RKO (cell line): ENCODE data around the gene CASD1.
A peak's percentile ranks its signal among the peaks of the same experiment; 100 is the strongest.

Experiments
- DNase-seq: peaks from one replicate; pipeline ENCODE4 v3.0.0-alpha.2; 2016; ENCODE audit warnings: low spot score

Gene CASD1

GRCh38 chr7:94509264-94509886, at the start of gene CASD1:
TSS of gene CASD1 (plus strand) at chr7:94509809. CDS start at chr7:94510085, 276 bp downstream.
- DNase-seq, result peak; percentile 65

GRCh38 chr7:94466516-94466915, 43.1 kb upstream of the CASD1 start:
- DNase-seq, result no peak

GRCh38 chr7:94471604-94472003, 38.0 kb upstream of the CASD1 start:
- DNase-seq, result no peak

DNA sequence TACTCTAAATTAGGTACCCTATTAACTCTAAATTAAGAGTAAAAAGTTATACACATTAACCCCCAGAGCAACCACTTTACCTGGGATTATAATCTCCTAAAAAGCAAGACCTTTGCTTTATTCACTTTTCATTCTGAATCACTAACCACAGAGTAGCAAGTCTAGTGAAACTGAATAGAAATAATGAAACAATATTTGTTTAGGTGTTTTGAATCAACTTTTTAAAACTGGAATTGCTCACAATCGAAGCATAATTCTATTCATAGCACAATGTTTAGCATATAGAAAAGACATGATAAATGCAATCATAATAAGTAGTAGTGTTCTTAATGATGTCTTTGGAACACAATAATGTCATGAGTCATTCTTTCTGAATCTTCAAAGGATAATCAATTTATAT, 37.0 kb upstream of the CASD1 start:
- DNase-seq, result no peak

- DNase-seq, result no peak
Observed at GRCh38 chr7:94476251-94476840, 33.3 kb upstream of the CASD1 start.

- no peak for DNase-seq
Observed at GRCh38 chr7:94477878-94478277, 31.7 kb upstream of the CASD1 start.

DNA sequence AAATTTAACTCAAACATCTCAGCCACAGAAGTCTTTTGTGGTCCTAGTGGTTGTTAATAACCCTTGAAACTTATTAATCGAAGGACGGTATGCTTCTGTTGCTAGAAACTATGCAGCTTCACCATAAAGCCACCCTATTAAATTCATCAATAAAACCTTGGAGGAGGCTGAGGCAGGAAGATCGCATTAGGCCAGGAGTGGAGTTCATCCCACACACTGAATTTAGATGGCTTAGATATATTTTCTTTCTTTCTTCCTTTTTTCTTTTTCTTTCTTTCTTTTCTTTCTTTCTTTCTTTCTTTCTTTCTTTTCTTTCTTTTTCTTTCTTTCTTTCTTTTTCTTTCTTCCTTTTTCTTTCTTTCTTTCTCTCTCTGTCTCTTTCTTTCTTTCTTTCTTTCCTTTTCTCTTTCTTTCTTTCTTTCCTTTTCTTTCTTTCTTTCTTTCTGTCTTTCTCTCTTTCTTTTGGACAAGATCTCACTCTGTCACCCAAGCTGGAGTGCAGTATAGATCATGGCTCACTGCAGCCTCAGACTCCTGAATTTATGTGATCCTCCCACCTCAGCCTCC, 30.9 kb upstream of the CASD1 start:
- no peak for DNase-seq

GRCh38 chr7:94481279-94481678, 28.3 kb upstream of the CASD1 start:
- DNase-seq, result no peak

GRCh38 chr7:94482796-94483195, 26.8 kb upstream of the CASD1 start:
- DNase-seq, result no peak

DNA sequence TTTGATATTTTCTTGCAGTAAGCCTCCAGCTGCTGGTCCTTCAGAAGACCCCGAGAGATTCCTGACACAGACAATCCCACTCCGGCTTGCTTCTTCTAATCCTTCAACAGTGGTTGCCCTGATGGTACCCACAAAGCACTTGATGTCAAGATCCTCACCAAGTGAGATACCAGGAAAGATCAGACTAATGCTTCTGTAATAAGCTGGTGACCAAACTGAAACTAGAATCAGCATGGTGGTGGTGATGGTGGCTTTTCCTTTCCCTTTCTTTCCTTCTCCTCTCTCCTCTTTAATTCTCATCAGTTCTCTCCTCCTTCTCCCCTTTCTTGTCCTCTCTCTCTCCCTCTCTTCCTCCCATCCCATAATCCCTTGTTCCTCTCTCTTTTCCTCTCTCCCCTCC, 25.8 kb upstream of the CASD1 start:
- DNase-seq, result no peak

GRCh38 chr7:94486216-94486615, 23.4 kb upstream of the CASD1 start:
- DNase-seq, result no peak

- no peak for DNase-seq
Observed at GRCh38 chr7:94491410-94491809, 18.2 kb upstream of the CASD1 start.

DNA sequence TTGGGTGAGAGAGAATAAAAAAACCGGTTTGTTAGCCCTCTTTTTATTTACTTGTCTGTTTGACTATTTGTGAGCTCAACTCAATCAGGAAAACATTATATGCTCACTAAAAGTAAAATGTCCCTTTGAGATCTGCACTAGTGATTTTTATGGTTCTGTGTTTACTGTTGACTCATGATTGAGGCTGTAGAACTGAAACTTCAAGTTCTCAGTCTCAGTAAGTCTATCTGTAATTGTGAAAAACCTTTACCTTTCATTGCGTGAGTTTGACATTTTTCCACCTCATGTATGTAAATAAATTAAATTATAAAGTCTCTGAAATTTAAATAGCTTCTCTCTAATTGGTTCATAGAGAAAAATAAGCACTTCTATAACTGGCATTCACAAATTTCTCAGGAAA, 17.0 kb upstream of the CASD1 start:
- DNase-seq, result no peak

- no peak for DNase-seq
Observed at GRCh38 chr7:94497874-94498670, 11.5 kb upstream of the CASD1 start.

GRCh38 chr7:94498918-94499317, 10.7 kb upstream of the CASD1 start:
- no peak for DNase-seq

DNA sequence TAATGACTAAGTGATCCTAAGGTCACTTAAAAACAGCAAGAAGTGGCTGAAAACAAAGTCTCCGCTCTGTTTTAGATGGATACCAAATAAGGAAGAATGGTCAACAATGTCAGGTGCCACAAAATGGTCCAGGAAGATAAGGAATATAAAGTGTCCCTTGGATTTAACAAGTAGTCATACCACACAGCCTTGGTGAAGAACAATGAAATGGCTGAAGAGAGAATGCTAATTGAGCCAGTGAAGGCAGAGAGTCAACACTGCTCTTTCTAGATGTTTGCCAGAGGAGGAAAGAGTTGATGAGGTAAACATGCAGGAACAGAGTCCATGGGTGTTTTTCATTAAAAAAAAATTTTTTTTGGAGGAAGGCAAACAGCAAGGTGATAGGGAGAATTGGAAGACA, 2.1 kb upstream of the CASD1 start:
- no peak for DNase-seq

GRCh38 chr7:94507962-94508361, 1.6 kb upstream of the CASD1 start:
- DNase-seq, result no peak

- peak; percentile 75 for DNase-seq
Observed at GRCh38 chr7:94509887-94510581, 425 bp downstream of the CASD1 start.

DNA sequence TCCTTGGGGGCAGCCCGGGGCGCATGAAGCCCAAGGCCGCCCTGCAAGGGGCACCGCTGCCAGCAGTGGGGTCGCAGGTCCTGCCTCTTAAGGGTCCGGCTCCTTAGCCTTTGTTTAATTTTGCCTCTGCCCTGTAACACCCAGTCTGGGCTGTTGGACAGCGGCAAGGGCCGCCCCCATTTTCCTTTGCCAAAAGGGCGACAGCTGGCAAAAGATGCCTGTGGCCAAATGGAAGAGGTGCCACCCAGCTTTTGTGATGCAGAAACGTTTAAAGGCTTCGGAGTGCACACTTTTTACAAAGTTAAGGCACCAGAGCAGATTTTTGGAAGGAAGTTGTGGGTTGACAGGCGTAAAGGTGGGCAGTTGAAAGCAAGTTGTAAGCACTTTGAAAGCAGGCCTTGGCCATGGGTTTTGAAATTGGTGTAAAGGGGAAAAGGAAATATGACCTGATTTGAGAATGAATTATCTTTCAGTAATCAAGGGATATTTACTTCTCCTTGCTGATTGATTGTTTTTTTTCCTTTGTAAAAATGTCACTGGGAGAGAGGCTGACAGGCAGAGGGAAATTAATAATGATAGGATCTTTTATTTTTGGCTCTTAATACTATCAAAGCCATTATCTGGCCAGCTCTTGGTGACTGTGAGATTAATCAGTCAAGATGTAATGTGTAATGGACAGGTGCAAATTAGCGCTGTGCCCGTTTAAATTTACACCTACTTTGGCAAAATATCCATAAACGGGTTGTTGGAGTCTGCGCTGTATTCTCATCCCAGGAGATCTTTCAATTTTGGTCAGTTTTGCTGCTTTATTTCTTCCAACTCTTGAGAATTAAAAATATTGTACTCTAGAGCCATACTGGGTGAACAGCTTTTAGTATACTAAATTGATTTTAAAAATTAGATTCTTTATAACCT, 1.2 kb downstream of the CASD1 start:
- DNase-seq, result peak; percentile 78

- DNase-seq, result peak; percentile 59
Observed at GRCh38 chr7:94511718-94512117, 2.1 kb downstream of the CASD1 start.
